ENCODE measurements around the gene COX19. TPM values are rescaled to one million over a fixed set of nuclear protein-coding genes. Genes with fewer than 3 reads are reported as not detected.

COX19 gene
- total RNA-seq, 2 experiments from 2014 or later = 16.8 to 18.2 TPM

DNA sequence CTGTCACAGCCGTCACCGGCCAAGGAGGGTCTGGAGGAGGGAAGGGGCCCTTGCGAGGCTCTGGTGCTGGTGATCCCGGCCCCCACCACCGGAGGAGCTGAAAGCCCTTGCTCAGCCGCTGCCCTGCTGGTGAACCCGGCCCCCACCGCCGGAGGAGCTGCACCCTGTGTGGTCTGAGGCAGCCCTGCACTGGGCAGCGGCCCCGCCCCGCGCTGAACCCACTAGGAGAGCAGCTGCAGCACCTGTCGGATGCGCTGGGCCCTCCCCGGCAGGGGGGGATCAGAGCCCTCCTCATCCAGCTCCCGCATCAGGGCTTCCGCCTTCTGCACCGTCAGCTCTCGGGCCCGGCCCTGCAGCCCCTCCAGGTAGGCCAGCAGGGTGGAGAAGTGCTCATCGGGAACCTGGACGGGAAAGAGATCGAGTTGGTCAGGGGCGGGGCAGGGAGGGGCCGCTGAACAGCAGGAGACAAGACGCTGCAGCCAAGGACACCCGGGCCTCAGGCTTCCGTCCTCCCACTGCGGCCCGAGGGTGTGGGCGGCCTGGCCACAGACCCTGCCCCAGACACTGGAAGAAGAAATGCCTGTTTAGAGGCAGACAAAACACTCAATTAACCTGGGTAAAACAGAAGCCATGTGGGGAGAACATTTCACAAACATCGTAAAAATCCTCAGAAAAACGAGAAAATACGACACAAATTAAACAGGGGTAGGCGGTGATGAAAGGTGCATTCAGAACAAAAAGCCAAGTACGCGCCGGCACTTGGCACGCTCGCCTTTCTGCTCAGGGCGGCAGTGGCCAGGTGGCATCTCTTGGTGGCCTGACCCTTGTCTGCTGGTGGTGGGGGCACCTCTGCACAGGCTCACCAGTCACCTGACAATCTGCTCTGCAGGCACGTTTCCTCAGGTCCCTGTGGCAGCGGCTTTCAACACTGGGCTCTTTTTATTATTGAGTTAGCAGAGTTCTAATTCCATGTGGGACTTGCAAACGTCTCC lies 22.4 kb upstream of the COX19 start:
- H3K27ac Mint-ChIP-seq = no peak overlapping the region
- peaks cover 4% of the 10 kb centered on the region for H3K4me1 Mint-ChIP-seq (ENCODE audit: low read depth)

DNA sequence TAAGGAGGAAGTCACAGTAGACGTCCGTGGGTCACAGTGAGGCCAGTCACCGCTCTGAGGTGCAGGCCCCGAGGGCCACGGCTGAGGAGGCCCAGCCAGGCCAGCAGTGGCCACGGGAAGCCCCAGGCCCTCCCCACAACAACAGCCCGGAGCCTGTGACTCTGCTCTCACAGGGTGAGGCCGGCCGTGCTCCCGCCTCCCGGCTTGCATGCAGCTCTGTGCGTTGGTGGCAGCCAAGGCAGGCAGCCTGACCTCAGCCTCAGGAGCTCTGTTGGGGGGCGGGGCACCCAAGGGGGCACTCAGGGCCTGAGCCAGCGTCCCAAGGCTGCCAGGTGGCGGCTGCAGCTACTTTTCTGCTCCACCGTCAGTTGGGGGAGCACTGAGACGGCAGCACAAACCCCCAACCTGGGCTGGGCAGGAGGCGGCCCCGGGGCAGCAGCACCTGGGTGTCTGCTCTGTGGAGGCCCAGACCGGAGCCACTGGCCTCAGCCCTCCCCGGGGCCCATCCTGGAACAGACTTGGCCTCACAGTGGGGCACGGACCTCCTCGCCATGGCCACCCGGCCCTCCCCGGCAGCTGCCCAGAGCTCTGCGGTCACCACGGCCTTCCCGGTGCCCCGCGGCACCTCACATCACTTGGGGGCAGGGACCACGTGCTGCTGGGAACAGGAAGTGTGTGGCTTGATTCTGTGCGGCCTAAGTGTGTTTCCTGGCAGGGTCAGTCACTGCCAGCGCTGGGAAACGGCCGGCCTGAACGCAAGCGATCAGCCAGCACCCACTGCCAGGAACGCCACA lies 20.9 kb upstream of the COX19 start:
- H3K9me3 Mint-ChIP-seq (ENCODE audit: insufficient read depth) = no peaks in the 10 kb centered on the region
- no peak for DNase-seq

More for the DNA sequence above, 22.4 kb upstream of the COX19 start:
- no peaks in the 10 kb centered on the region for H3K27me3 Mint-ChIP-seq (ENCODE audit: low read depth)
- DNase-seq (no peak), ATAC-seq (no peak)
- ChIA-PET POLR2A (no interaction called here), CTCF (interaction anchor here (1.4 to 8.1 kb wide), 2 partner anchors 68 to 178 kb away, joined by 3 to 176 read pairs; no protein-coding TSS in a partner anchor)
- no peaks in the 10 kb centered on the region for H3K9me3 Mint-ChIP-seq (ENCODE audit: insufficient read depth)
- no peak overlapping the region for H3K4me3 Mint-ChIP-seq
- H3K36me3 Mint-ChIP-seq (ENCODE audit: low read depth) = no peaks in the 10 kb centered on the region

DNA sequence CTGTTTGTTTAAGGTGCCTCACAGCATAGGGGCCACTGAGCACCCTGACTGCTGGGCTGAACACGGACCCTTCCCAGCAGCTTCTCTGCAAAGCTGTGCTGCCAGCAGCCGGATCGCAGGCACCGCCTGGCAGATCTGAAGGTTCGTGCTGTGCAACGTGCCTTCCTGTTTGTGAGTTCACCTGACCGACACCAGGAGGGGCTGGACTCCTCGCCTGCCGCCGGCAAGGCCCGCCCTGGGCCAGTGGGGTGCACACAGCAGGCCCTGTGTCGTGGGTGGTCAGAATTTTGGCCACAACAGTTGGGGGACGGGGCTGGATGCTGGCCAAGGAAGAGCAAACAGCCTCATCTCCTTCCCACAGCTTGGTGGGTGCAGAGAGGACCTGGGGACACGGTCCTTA lies 20.2 kb upstream of the COX19 start:
- CTCF ChIA-PET = interaction anchor here (4.3 to 8.1 kb wide), 3 partner anchors 49 to 180 kb away, joined by 43 to 176 read pairs (median 75); partner anchors contain the start of gene GPR146
- Mint-ChIP-seq H3K27ac (no peak overlapping the region), H3K36me3 (ENCODE audit: low read depth) (no peaks in the 10 kb centered on the region), H3K27me3 (ENCODE audit: low read depth) (no peaks in the 10 kb centered on the region), H3K4me1 (ENCODE audit: low read depth) (peaks cover 4% of the 10 kb centered on the region), H3K9me3 (ENCODE audit: insufficient read depth) (no peaks in the 10 kb centered on the region), H3K4me3 (no peak overlapping the region)
- POLR2A ChIA-PET = no interaction called here
- no peak for ATAC-seq
- DNase-seq = no peak

More for the DNA sequence above, 20.9 kb upstream of the COX19 start:
- Mint-ChIP-seq H3K27ac (no peak overlapping the region), H3K4me1 (ENCODE audit: low read depth) (peaks cover 4% of the 10 kb centered on the region), H3K36me3 (ENCODE audit: low read depth) (no peaks in the 10 kb centered on the region), H3K27me3 (ENCODE audit: low read depth) (no peaks in the 10 kb centered on the region), H3K4me3 (no peak overlapping the region)
- ChIA-PET CTCF (interaction anchor here (6.0 to 8.1 kb wide), 2 partner anchors 69 to 179 kb away, joined by 75 to 176 read pairs; no protein-coding TSS in a partner anchor), POLR2A (interaction anchor here (0.6 kb wide), 1 partner anchor 223 kb away, joined by 3 read pairs; no protein-coding TSS in a partner anchor)
- no peak for ATAC-seq

DNA sequence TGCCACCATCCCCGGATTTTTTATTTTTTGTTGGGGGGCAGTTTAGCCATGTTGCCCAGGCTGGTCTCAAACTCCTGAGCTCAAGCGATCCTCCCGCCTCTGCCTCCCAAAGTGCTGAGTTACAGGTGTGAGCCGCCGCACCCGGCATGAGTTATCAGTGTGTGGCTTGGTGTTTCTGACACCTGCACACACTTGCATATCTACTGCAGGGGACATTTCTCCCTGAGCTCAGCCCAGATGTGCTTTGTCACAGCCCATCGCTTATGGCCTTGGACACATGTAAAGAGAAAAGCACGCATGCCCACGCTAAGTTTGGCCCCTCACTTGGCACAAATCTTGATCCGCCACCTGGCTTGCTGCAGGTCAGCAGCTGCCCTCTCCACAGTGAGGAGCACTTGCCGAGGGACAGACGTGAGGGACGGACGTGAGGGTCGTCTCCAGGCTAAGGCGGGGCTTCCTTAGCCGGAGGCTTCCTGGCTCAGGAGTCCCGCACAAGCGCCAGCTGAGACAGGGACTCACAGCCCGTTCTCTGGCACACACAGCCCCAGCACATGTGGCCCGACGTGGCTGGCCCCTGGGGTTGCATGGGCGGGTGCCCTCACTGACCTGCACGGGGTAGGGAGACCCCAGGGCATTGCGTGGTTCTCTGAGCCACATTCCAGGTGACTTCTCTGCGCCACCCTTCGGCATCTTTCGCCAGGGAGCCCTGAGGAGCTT lies 19.4 kb upstream of the COX19 start:
- Mint-ChIP-seq H3K27ac (peak overlapping the region; percentile 15), H3K27me3 (ENCODE audit: low read depth) (no peaks in the 10 kb centered on the region), H3K4me3 (no peak overlapping the region), H3K4me1 (ENCODE audit: low read depth) (peaks cover 4% of the 10 kb centered on the region), H3K9me3 (ENCODE audit: insufficient read depth) (no peaks in the 10 kb centered on the region), H3K36me3 (ENCODE audit: low read depth) (no peaks in the 10 kb centered on the region)
- no peak for DNase-seq
- ATAC-seq = no peak
- CTCF ChIA-PET = interaction anchor here (1.2 to 8.1 kb wide), 11 partner anchors 10 to 198 kb away, joined by 3 to 176 read pairs (median 19); partner anchors contain the start of gene GPR146
- POLR2A ChIA-PET = no interaction called here

DNA sequence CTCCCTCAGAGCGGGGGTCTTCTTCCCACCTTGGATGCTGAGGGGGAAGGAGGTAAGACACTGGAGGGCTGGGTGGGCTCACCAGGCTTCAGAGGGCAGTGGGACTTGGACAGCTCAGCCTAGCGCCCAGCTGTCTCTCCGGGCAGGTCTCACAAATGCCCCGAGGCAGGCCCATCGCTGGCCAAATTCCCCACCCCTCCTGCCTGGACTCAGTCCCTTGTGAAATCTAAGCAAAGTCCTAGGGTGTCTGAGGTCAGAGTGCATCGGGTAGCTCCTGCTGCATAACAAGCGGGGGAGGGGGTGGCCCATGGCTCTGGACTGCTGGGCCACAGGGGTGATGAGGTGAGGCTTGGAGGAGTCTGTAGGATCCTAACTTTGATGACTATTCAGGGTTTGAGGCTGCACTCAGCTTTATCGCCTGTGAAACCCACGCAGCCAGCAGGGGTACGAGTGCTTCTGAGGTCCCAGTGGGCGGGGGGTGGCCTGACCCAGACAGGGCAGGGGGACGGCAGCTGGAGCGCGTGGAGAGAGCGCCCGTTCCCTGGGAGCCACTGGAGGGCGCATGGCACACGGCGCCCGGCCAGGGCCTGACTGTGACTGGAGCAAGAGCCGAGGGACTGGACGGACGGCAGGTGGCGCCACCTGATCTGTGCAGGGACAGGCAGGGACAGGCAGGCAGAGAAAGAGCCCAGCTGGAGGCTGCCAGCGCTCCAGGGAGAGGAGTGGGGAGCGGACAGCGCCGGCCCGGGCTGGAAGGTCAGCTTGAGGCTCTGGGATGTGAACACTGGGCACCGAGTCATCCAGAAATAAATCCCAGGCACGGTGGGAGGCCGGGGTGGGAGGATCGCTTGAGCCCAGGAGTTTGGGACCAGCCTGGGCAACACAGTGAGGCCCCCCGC lies 17.6 kb upstream of the COX19 start:
- H3K9me3 Mint-ChIP-seq (ENCODE audit: insufficient read depth) = no peaks in the 10 kb centered on the region
- CTCF ChIA-PET = interaction anchor here (0.7 to 8.1 kb wide), 54 partner anchors 8 to 200 kb away, joined by 3 to 176 read pairs (median 4); partner anchors contain the start of genes COX19, CYP2W1, GPER1 and GPR146
- H3K4me1 Mint-ChIP-seq (ENCODE audit: low read depth) = peaks cover 4% of the 10 kb centered on the region
- H3K27ac Mint-ChIP-seq = peak overlapping the region; percentile 57
- POLR2A ChIA-PET = interaction anchor here (0.7 to 1.7 kb wide), 3 partner anchors 18 to 72 kb away, joined by 3 to 9 read pairs (median 4); partner anchors contain the start of gene COX19
- ATAC-seq = peak; percentile 99
- no peaks in the 10 kb centered on the region for H3K27me3 Mint-ChIP-seq (ENCODE audit: low read depth)
- no peak overlapping the region for H3K4me3 Mint-ChIP-seq
- DNase-seq = peak; percentile 96
- H3K36me3 Mint-ChIP-seq (ENCODE audit: low read depth) = no peaks in the 10 kb centered on the region

DNA sequence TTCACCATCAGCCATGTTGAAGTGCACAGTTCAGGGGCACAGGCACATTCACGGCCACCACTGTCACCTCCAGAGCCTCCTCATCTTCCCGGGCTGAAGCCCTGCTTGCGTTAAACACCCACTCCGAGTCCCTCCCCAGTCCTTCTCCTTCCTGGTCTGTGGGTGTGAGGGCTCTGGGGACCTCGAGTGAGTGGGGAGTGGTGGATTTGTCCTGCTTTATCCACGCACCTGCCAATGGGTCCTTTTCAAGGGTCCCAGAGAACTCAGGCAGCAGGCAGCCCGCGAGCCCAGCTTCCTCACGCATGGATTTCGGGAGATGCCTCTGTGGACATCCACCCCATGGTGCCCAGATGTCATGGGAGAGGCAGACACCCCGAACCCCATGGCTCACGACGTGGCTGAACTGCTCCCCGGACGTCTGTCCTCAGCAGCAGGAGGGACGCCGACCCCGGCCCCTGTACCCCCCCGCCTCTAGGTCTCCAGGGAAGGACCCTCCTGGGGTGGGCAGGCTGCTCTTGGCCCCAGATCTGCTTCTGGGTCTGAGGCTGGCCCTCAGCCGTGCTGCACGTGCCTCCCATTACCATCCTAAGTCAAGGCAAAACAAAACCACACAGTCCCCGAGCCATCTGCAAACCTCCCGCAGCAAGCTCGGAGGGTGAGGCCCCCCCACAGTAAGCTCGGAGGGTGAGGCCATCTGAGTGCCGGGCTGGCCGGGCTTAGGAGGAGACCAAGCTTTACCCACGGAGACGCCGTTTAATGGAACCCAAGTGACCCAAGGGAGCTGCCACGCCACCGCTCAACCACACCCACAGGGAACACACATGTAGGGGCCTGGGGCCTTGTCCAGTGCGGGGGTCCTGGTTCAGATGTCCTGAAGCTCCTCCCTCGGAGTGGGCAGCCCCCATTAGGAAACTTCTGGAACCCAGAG lies 16.6 kb upstream of the COX19 start:
- no peak overlapping the region for H3K4me3 Mint-ChIP-seq
- H3K27ac Mint-ChIP-seq = no peak overlapping the region
- DNase-seq (no peak), ATAC-seq (no peak)
- ChIA-PET CTCF (interaction anchor here (0.7 to 8.1 kb wide), 31 partner anchors 10 to 201 kb away, joined by 3 to 176 read pairs (median 10); partner anchors contain the start of genes COX19, CYP2W1, GPER1 and GPR146), POLR2A (interaction anchor here (0.5 to 1.7 kb wide), 2 partner anchors 17 to 182 kb away, joined by 4 to 9 read pairs; partner anchors contain the start of gene COX19)
- no peaks in the 10 kb centered on the region for H3K27me3 Mint-ChIP-seq (ENCODE audit: low read depth)
- no peaks in the 10 kb centered on the region for H3K9me3 Mint-ChIP-seq (ENCODE audit: insufficient read depth)
- H3K4me1 Mint-ChIP-seq (ENCODE audit: low read depth) = peaks cover 4% of the 10 kb centered on the region
- H3K36me3 Mint-ChIP-seq (ENCODE audit: low read depth) = no peaks in the 10 kb centered on the region

DNA sequence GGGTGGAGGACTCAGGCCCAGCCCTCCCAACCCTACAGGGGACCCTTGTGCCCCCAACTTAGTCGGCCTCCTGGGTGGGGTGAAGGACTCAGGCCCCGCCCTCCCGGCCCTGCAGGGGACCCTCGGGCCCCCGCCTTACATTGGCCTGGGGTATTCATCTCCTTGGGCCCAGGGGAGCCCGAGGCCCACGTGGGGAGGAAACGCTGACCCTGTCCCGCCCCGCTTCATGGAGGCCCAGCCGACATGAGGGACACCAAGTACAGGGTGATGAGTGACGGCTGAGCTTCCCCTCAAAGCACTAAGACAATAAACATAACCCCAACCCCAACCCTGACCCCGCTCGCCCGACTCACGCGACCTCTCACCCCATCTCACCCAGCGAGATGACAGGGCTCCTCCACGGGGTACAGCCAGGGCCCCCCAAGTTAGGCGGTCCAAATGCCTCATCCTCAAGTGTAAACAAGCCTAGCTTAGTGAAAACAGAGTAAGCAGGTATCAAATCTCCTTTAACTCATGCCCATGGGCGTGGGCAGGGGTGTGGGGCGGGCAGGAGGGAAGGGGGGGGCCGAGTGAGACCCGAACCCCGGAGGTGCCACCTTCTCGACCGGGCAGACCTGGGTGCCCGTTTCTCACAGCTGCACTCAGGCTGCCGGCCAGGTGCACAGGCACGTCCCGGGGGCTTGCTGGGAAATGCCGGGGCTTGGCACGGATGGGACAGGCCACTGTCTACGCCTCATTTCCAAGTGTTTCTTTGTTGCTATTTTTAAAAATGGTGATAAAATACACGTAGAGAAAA lies 15.8 kb upstream of the COX19 start:
- no peak for ATAC-seq
- POLR2A ChIA-PET = interaction anchor here (0.5 to 1.0 kb wide), 2 partner anchors 16 to 183 kb away, joined by 3 to 4 read pairs; partner anchors contain the start of gene COX19
- CTCF ChIA-PET = interaction anchor here (1.0 to 8.1 kb wide), 4 partner anchors 53 to 184 kb away, joined by 3 to 176 read pairs (median 59); partner anchors contain the start of gene GPR146
- no peak overlapping the region for H3K27ac Mint-ChIP-seq
- no peak overlapping the region for H3K4me3 Mint-ChIP-seq
- H3K27me3 Mint-ChIP-seq (ENCODE audit: low read depth) = no peaks in the 10 kb centered on the region
- no peaks in the 10 kb centered on the region for H3K36me3 Mint-ChIP-seq (ENCODE audit: low read depth)
- peaks cover 4% of the 10 kb centered on the region for H3K4me1 Mint-ChIP-seq (ENCODE audit: low read depth)
- DNase-seq = no peak
- H3K9me3 Mint-ChIP-seq (ENCODE audit: insufficient read depth) = no peaks in the 10 kb centered on the region

DNA sequence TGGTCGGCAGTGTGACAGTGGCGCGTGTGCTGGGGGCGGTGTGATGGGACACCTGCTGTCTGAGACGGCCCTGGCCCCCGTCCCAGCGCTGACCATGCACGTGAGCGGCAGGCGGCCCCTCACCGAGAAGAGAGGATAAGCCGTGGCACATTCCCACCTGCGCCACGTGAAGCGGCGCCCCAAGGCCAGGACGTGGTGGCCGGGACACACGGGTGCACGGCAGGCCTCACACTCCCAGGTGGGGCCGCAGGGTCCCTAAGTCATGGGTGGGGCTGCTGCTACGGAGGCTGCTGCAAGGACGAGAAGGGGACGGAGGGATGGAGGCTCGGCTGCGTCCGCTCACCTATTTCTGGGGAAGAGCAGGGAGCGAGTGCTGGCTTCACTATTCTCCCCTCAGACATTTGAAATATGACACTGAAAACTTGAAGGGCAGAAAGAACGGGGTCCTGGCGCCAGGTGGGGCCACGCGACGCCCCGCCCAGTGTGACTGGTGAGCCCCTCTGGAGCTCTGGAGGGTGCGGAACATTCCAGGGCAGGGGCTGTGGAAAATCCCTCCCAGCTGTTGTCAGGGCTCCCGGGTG lies 15.1 kb upstream of the COX19 start:
- DNase-seq (no peak), ATAC-seq (no peak)
- Mint-ChIP-seq H3K27ac (no peak overlapping the region), H3K9me3 (ENCODE audit: insufficient read depth) (no peaks in the 10 kb centered on the region), H3K4me1 (ENCODE audit: low read depth) (peaks cover 4% of the 10 kb centered on the region), H3K27me3 (ENCODE audit: low read depth) (no peaks in the 10 kb centered on the region), H3K36me3 (ENCODE audit: low read depth) (no peaks in the 10 kb centered on the region), H3K4me3 (no peak overlapping the region)
- ChIA-PET CTCF (interaction anchor here (1.0 to 6.0 kb wide), 2 partner anchors 75 to 185 kb away, joined by 3 to 75 read pairs; no protein-coding TSS in a partner anchor), POLR2A (interaction anchor here (1.0 kb wide), 1 partner anchor 15 kb away, joined by 3 read pairs; the partner anchor contains the start of gene COX19)
